HG02943 (cell line): ENCODE measurements around the gene SERPINF2.
"Not testable (repeated sequence)": the region's sequence is repeated elsewhere in the genome, so short reads cannot be mapped to it uniquely, and the experiment has no call there.

ENCODE experiments used
- ATAC-seq: cut with Tn5 transposase; IDR thresholded peaks from one replicate; pipeline ENCODE4 v1.9.1; 2021; ENCODE audit warnings: mild to moderate bottlenecking, low read depth, moderate library complexity; ENCODE audit not compliant: unreplicated experiment

SERPINF2 gene

DNA sequence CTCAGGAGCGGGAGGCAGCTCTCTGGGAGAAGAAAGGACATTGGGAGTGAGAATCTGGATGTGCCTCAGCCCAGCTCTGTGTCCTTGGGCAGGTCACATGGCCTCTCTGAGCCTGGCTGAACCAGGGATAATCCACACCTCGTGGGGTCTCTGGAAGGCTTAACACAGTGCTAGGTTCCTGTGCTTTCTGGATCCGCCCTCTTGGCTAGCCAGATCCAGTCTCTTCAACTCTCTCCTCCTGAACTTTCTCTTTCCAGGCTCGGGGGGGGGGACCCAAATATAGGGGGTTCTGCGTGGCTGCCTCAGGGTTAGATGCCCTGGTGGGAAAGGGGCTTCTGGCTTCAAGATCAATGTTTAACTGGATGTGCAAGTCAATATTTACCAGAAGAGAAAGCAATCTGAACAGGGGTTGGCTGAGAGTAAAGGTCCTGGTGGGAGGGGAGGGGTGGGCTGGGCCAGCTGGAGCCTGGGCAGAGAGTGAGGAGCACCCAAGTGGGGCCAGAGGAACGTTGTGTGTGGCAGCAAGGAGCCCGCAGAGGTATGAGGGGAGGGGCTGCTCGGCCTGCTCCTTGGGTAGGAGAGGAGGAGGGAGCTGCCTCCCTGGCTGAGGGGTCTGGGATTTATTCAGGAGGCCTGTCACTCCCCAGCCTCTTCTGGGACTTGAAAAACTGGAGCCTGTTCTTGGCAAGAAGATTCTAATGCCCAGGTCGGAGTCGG, at the start of gene SERPINF2:
Gene SERPINF2 (plus strand): TSS at position 501 of the 717 bp plus-strand sequence. CDS start 2,125 bp downstream, outside the sequence.
- ATAC-seq, result no peak

DNA sequence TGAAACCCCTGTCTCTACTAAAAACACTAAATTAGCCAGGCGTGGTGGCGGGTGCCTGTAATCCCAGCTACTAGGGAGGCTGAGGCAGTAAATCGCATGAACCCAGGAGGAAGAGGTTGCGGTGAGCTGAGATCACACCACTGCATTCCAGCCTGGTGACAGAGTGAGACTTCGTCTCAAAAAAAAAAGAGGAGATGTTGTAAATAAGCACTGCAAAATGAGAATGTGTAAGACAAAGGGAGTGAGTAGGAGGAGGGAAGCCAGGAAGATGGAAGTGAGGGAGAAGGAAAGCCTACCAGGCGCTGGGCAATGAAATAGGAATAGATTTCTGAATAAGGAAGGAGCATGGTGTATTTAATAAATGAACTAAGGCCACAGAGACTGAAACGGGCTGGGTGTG, 49.3 kb upstream of the SERPINF2 start:
- no peak for ATAC-seq

DNA sequence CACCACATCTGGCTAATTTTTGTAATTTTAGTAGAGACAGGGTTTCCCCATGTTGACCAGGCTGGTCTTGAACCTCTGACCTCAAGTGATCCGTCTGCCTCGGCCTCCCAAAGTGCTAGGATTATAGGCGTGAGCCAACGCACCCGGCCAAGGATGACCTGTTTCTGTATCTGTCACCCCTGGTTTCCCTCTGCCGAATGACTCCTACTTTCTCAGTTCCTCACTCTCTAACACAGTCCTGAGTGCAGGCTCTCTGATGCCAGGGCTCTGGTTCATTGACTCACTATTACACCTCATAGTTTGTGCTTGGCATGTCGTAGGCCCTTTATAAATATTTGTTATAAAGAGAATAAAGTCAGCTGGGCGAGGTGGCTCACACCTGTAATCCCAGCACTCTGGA, 47.3 kb upstream of the SERPINF2 start:
- ATAC-seq, result no peak

DNA sequence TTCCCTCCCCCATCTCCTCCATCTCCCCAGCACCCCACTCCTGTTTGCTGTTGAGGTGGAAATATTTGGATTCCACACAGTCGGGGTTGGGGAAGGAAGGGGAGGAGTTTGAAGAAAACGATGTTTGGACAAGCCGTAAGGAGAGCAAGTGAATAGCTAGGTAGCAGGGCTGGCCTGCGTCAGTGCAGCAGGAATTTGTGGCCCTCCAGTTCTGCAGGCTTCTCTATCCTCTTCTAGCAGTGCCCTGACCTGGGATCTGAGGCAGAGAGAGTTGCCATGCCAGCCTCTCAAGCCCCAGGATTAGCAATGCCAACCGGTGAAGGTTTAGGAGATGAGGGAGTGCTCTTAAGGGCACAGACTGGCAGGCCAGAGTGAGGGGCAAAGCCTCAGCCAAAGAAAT, 45.0 kb upstream of the SERPINF2 start:
- ATAC-seq, result no peak

DNA sequence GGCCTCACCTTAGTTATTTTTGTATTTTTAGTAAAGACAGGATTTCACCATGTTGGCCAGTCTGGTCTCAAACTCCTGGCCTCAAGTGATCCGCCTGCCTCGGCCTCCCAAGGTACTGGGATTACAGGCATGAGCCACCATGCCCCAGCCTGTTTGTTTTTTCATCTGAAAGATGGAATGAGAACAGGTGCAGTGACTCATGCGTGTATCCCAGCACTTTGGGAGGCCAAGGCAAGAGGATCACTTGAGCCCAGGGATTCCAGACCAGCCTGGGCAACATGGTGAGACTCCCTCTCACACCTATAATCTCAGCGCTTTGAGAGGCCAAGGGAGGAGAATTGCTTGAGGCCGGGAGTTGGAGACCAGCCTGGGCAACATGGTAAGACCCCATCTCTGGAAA, 42.8 kb upstream of the SERPINF2 start:
- not testable (repeated sequence) for ATAC-seq

DNA sequence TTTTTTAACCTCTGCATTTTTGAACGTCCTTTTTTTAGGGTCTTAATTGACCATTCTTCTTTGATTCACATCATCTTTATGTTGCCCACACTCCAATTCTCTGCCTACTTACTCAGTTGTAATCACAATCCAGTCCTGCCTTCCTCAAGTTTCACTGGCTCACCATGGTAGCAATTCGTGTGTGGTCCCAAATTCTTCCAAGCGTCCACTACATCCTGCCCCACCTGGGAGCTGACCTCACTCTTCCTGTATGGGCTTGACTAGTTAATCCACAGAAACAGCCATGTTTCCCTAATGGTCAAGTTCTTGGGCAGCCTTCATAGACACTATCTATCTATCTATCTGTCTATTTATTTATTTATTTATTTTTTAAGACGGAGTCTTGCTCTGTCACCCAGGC, 39.6 kb upstream of the SERPINF2 start:
- no peak for ATAC-seq

DNA sequence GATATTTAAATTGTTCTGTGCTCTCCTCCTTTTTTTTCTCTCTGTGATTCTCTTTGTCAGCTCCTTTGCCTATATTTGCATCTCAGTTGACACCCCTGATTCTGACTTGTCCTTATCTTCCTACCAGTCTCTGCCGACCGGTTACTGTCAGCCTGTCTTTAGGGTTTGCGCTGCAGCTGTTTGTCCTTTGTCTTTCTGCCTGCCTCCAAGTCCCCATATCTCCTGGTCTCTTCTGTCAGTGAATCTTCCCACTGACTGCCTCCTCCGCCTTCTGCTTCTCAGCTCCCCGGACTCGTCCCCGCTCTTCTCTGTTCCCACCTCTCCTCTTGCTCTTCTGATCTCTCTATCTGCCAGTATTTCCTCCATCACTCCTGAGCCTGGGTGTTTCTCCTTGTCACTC, 37.7 kb upstream of the SERPINF2 start:
- ATAC-seq, result no peak

DNA sequence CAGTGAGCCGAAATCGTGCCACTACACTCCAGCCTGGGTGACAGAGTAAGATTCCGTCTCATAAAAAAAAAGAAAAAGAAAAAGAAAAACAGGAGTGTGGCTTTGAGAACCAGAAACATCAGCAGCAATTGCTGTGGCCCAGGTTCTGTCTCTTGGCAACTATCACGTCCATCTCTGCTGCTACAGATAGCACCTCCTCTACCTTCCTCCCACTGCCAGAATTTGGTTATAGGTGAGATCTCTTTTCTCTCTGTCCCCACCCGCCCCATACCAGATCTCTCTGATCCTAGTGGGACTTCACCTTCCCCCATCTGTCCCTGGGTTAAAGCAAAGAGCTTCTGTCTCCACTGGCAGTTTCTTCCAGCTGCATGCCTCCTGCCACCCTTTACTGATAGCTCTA, 35.6 kb upstream of the SERPINF2 start:
- no peak for ATAC-seq

DNA sequence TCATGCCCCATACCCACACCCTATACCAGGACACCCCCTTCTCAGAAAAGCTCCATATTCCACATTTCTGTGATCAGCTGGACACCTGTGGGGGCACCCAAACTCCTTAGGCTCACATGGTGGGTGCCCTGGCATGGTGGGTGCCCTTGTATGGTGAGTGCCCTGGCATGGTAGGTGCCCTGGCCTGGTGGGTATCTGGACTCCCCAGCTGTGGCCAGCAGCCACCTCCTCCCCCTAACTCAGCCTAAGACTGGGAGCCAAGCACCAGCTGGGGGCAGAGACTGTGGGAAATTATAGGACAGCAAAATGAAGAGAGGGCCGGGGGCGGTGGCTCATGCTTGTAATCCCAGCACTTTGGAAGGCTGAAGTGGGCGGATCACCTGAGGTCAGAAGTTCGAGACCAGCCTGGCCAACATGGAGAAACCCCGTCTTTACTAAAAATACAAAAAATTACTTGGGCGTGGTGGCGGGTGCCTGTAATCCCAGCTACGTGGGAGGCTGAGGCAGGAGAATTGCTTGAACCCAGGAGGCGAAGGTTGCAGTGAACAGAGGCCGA, 33.8 kb upstream of the SERPINF2 start:
- not testable (repeated sequence) for ATAC-seq

DNA sequence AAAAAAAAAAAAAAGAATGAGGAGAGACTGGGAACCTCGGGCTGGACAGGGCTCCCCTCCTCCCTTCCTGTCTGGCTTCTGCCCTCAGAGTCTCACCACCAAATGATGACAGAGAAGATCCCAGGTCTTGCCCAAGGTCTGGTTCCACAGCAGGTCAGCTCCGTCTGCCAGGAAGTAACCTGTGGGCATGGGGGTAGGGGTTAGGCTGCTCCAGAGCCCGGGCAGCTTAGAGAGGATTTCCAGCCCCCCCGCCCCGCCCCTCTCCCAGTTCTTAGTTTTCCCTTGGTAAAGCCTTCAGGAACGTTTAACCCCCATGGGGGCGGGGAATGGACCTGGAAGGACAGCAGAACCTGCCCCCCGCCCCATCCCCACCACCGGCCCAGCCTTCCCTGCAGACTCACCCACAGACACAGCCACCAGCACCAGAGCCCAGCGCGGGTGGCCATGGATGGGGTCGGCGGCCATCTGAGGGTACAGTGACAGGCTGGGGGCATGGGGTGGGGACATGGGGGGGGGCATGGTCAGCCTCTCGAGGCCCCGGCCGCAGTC, 33.2 kb upstream of the SERPINF2 start:
- no peak for ATAC-seq

DNA sequence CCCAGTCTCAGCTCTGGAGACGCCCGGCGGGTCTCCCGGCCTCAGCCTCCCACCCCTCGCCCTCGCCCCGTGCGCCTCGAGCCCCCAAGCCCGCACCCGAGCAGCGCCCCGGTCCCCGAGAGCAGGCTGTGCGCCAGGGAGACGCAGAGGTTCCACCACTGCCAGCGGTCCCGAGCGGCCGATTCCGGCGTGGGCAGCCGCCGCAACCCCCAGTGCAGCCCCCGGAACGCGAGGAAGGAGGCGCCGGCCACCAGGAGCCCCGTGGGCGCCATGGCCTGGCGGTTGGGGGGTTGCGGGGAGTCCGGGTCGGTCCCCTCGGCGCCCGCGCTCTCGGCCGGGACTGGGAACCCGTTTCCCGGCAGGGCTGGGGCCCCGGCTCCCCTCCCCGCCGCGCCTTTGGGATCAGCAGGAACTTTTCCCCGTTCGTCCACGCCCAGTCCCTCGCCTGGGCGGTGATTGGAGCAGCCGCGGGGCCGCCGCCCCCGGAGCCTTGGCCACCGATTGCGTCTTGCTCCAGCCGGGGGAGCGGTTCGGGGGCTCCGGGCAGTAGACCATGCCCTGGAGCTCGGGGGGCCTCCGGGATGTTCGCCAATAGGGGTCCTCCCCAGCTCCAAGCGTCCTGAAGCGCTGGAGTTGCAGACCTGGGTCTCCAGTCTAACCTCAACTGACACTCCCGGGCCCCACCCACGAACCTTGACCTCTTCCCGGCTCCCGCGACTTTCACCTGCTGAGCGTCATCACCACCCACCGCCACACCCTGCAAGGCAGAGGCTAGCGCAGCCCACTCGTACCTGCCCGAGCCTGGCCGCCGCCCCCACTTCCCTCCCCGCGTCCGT, 32.5 kb upstream of the SERPINF2 start, which contains the start of gene TLCD2:
Gene TLCD2 (minus strand): TSS at position 407 of the 836 bp plus-strand sequence. CDS start 135 bp downstream, at position 272.
- ATAC-seq, result no peak

DNA sequence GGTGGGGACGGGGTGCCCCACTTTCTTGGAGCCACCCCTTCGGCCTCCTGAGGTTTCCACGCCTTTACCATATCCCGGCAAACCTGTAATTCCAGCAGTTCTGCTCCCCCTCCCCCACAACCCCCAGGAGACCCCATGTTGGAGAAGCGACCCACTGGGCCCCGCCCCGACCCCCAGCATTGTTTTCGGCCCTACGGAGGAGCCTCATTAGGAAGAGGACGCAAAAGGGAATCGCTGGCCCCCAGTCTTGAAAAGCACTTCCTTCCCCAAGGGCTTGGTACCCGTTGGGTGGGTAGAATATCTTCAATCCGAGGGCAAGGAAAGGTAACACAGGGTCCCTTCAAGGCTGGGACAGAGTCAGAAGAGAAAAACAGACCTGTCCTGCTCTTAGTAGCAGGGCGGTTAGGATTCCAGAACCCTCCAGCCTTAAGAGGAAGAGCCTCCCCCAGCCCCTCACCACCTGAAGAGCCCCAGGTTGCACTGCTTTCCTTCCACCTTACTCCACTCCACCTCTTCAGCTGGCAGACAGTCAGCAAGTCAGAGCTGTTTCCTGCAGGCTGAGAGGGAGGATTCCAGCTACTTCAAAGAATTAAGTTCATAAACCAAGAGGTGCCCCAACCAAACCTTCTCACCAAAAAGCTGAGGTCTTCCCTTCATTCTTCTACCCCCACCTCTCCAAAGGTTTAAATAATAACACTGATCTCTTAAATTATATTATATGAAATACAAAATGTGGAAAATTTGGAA, 31.7 kb upstream of the SERPINF2 start:
- ATAC-seq, result no peak

DNA sequence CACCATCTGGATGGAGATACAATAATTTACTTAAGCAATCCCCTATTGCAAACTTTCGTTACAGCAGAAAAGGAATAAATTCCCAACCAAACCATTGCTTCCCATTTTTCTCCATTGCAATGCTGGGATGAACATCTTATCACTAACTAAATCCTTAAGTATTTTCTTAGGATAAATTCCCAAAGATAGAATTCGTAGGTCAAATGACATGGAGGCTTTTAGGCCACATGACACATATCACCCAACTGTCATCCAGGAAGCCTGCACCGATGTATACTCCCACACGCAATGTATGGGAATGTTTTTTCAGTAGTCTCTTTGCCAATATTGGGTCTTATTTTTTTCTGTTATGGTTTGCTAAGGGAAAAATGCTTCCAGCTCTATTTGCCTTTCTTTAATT, 30.9 kb upstream of the SERPINF2 start:
- no peak for ATAC-seq

DNA sequence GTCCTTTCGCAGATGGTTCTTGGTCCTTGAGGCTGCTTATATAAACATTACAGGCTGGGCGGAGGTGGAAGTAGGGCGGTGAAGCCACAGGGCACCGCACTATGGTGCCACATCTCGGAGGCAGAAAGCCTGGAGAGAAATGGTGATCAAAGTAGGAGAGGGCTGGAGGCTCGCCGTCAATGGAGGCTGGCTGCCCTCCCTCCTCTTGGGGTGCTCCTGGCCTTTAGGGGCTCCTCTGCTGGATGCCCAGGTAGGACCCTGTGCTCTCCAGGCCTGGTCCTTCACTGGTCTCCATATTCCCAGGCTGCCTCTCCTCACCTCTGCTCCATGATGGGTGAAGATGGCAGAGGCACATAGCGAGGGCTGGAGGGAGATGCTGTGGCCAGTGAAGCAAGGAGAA, 30.4 kb upstream of the SERPINF2 start:
- no peak for ATAC-seq

DNA sequence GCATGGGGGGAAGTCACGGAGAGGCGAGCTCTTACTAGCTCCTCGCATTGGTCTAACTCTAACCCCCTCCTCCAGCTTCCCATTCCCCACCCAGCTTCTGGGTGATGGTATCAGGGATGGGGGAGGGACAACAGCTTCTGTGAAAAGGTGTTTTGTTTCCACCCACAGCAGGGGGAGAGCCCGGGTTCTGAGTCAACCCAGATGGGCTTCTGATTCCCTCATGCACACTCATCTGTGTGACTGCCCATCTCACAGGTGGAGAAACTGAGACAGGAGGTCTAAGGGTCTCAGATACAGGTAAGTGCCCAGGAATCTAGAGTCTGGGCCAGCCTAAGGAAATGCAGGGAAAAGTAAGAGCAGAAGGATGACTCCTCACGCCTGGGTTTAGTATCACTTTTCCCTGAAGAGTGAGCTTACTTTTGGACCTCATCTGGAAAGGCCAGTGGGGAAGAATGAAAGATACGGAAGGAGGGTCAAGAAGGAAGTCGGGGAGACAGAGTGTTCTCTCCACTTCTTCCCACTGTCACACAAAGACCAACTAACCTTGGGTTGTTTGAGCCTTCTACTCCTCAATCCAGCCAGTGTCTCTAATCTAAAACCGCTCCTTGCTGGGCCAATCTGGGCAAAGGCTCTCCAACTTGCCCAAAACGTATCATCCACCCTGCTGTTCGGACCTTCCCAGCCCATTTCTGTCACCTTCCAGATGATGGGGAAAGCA, 29.4 kb upstream of the SERPINF2 start:
- no peak for ATAC-seq

DNA sequence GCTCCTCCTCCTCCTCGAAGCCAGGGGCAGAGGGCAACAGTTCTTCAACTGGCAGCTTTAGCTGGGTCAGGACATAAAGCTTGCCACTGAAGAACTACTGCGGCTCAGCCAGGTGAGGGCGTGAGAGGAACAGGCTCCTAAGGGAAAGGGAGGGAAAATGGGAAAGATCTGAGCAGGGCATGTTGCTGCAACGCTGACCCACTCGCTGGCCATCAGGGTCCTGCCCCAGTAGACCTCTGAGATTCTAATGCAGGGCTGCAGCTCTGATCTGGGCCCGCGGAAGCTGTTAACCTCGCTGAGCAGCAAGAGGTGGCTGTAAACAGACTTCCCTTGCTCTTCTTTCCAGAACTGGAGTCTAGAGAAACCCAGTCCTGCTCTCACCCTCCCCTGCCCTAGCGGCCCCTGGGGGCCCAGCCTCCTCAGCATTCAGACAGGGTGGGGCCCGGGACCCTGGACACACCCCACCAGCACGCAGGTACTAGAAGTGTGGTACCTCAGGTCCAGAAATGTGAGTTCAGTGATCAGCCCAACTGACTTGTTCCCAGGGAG, 28.7 kb upstream of the SERPINF2 start:
- ATAC-seq, result no peak

DNA sequence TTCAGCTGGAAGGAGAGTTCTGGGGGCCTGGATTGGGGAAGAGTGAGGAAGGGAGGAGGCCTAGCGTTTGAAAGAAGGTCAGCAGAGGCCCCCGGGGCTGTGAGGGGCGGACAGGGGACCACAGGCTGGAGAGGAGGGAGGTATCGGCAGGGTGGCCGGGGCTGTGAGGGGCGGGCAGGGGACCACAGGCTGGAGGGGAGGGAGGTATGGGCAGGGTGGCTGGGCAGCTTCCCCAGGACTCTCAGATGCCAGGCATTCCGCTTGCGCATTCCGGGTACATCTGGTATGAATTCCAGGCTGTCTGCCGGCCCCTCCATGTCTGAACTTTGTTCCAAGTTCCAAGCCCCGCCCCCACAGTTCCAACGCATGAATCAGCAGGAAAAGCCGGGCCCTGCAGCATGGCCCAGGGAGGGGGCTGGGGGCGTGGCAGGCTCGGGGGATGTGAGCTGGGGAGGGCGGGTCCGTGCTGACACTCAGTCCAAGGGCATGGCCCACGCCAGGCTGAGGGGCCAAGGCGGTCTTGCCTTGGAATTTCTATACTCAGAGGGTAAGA, 28.2 kb upstream of the SERPINF2 start:
- no peak for ATAC-seq

DNA sequence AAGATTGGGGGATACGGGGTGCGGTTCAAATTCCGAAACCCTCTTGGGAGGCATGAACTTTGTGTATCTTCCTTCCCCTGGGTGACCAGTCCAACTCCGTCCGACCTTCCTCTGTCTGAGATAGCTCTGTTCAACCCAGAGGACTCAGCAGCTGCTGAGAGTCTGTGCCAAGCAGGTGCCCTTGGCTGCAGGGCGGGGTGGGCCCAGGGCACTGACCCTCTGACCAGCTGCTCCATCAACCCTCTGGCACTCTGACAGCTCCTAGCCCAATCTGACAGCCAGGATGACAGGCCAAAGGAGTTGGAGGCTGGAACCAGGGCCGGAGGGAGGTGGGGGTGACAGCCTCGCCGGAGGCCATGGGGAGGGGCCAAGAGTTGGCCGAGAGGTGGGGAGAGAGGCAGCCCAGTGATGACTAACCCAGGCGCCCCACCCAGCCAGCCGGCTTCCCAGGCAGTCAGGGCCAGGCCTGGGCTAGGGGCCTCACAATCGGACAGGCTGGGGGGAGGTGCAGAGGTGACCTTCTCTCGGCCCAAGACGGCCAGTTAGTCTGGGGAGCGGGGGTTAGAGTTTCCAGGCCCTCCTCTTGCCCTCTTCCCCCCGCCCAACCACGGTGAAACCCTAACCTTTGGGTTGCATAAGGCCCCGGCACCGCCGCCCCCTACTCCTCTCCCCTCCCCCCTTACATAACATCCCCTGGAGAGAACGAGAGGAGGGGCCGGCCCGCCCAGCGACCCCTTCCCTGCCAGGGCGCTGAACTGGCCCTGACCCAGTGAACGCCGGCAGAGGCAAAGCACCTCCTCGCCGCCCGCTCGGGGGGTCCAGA, 27.5 kb upstream of the SERPINF2 start:
- ATAC-seq, result no peak

DNA sequence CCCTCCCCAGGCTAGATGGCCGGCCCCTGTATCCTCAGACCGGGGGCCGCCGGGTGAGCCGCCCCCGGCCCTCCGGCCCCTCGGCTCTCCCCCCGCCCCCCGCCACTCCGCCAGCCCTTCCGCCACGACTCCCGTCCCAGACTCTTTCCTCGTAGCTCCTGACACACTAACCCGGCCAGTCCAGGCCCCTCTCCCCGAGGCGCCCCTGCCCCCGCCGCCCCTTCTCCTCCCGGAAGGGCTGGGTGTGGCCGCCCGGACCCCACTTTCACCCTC, 26.9 kb upstream of the SERPINF2 start:
- ATAC-seq, result no peak
